Measurements from ENCODE around the gene DGKI. TPM values are rescaled to one million over a fixed set of nuclear protein-coding genes. Genes with fewer than 3 reads are reported as not detected.

Gene DGKI
- total and polyA plus RNA-seq, 3 donors from 2014 or later, result 3.2 to 6.6 (median 4.3) TPM

GRCh38 chr7:137488038-137488437 is 358.7 kb downstream of the DGKI start:
- TF ChIP-seq POLR2A (IDR thresholded peaks at IDR 0.05) (no peak), CTCF (IDR thresholded peaks at IDR 0.05) (no peak)
- Histone ChIP-seq H3K36me3 (ENCODE audit: low read depth, missing control alignments) (no peaks in the 10 kb centered on the region), H3K27me3 (no peaks in the 10 kb centered on the region), H3K27ac (no peak overlapping the region), H3K4me3 (no peak overlapping the region), H3K9me3 (no peaks in the 10 kb centered on the region), H3K4me1 (no peaks in the 10 kb centered on the region)
- WGBS, 2 donors, result 59 to 80% methylated on average over 1 of the region's 1 CpG
- intact Hi-C loops (cut with DNase I; ENCODE audit: low total_unique reads), result no loop called here
- DNase-seq, result no peak

- intact Hi-C loops (cut with DNase I; ENCODE audit: low total_unique reads), result no loop called here
- H3K9me3 ChIP-seq, result no peaks in the 10 kb centered on the region
- H3K27ac ChIP-seq, result no peak overlapping the region
- H3K27me3 ChIP-seq, result no peaks in the 10 kb centered on the region
- WGBS, 2 donors, result 71 to 81% methylated on average over 2 of the region's 2 CpGs
- TF ChIP-seq CTCF (IDR thresholded peaks at IDR 0.05) (no peak), POLR2A (IDR thresholded peaks at IDR 0.05) (no peak)
- H3K4me3 ChIP-seq, result no peak overlapping the region
- no peaks in the 10 kb centered on the region for H3K4me1 ChIP-seq
- DNase-seq, result no peak
- H3K36me3 ChIP-seq (ENCODE audit: low read depth, missing control alignments), result no peaks in the 10 kb centered on the region
Observed at GRCh38 chr7:137485818-137486217, 361.0 kb downstream of the DGKI start.

GRCh38 chr7:137484326-137484725 is 362.4 kb downstream of the DGKI start:
- DNase-seq, result no peak
- H3K4me3 ChIP-seq, result no peak overlapping the region
- intact Hi-C loops (cut with DNase I; ENCODE audit: low total_unique reads), result no loop called here
- TF ChIP-seq POLR2A (IDR thresholded peaks at IDR 0.05) (no peak), CTCF (IDR thresholded peaks at IDR 0.05) (no peak)
- H3K9me3 ChIP-seq, result no peaks in the 10 kb centered on the region
- 58 to 78% methylated on average over 1 of the region's 1 CpG for WGBS, 2 donors
- H3K27me3 ChIP-seq, result no peaks in the 10 kb centered on the region
- H3K36me3 ChIP-seq (ENCODE audit: low read depth, missing control alignments), result no peaks in the 10 kb centered on the region
- H3K4me1 ChIP-seq, result no peaks in the 10 kb centered on the region
- H3K27ac ChIP-seq, result no peak overlapping the region

- no peak for DNase-seq
- Histone ChIP-seq H3K27me3 (no peaks in the 10 kb centered on the region), H3K4me1 (no peaks in the 10 kb centered on the region), H3K9me3 (no peaks in the 10 kb centered on the region), H3K36me3 (ENCODE audit: low read depth, missing control alignments) (no peaks in the 10 kb centered on the region), H3K27ac (no peak overlapping the region), H3K4me3 (no peak overlapping the region)
- intact Hi-C loops (cut with DNase I; ENCODE audit: low total_unique reads), result no loop called here
- 73 to 76% methylated on average over 4 of the region's 4 CpGs for WGBS, 2 donors
- TF ChIP-seq POLR2A (IDR thresholded peaks at IDR 0.05), result no peak
- TF ChIP-seq CTCF (IDR thresholded peaks at IDR 0.05), result no peak
Observed at GRCh38 chr7:137482466-137482865, 364.3 kb downstream of the DGKI start.

- no peak for DNase-seq
Observed at GRCh38 chr7:137480824-137481365, 365.9 kb downstream of the DGKI start.

More at GRCh38 chr7:137480824-137481365, 365.9 kb downstream of the DGKI start:
- Histone ChIP-seq H3K27ac (no peak overlapping the region), H3K27me3 (no peaks in the 10 kb centered on the region), H3K4me1 (no peaks in the 10 kb centered on the region), H3K4me3 (no peak overlapping the region), H3K9me3 (no peaks in the 10 kb centered on the region), H3K36me3 (ENCODE audit: low read depth, missing control alignments) (no peaks in the 10 kb centered on the region)
- 72 to 79% methylated on average over 3 of the region's 3 CpGs for WGBS, 2 donors
- intact Hi-C loops (cut with DNase I; ENCODE audit: low total_unique reads), result no loop called here
- TF ChIP-seq POLR2A (IDR thresholded peaks at IDR 0.05) (no peak), CTCF (IDR thresholded peaks at IDR 0.05) (no peak)
